ENCODE measurements around the gene GLIPR1L1.

GLIPR1L1 gene

DNA sequence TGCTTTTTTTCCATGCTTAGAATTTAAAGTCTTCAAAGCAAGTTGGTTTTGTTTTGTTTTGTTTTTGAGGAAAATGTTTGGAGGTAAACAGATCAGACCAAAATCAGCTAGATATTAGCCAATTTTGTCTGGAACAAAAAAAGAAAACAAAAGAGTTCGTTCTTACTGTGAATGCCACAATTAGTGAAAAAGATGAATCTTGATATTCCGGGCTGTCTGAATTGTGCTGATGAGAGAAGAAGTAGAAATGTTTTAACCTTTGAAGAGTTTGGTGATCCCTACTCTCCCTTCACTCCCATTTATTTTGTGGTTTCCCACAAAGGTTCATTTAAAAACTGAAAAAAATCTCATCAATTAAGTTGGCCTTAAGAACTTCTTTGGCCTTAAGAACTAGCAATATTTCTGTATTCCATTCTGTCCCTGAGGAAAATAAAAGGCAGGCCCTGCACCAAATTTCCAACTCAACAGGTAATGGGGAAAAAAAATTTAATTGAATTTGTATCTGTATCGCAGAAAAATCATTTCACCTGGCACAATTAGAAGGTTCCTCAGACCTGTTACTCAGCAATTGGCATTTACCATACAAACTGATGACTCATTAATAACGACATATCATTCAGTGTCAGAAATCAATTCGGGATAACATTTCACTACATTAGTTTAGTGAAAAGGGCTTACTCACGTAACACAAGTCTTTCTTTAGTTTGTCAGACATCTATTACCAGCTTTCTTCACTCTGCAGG lies 55.9 kb downstream of the GLIPR1L1 start:
- Histone ChIP-seq H3K14ac (ENCODE audit: low read length in 2 of 2) (no peak overlapping the region), H3K23ac (ENCODE audit: low read length in 2 of 2) (no peak overlapping the region), H3K9ac (ENCODE audit: low read length) (peak overlapping the region; percentile 99), H3K18ac (ENCODE audit: low read depth in 1 of 2, low read length in 2 of 2) (no peak overlapping the region), H4K8ac (ENCODE audit: low read length) (no peak overlapping the region), H3K4me3 (ENCODE audit: insufficient read depth in 1 of 2, low read depth in 1 of 2, low read length in 2 of 2) (peak overlapping the region in 1 of 2 experiments; percentile 85), H4K91ac (ENCODE audit: low read length) (no peak overlapping the region), H2AK5ac (ENCODE audit: low read length, severe bottlenecking) (no peak overlapping the region), H3K27me3 (ENCODE audit: control insufficient read depth in 1 of 2, insufficient read depth in 1 of 2, low read length in 2 of 2) (no peaks in the 10 kb centered on the region), H3K4me2 (ENCODE audit: low read length, poor library complexity, severe bottlenecking) (no peak overlapping the region), H2BK12ac (ENCODE audit: low read length in 2 of 2) (no peak overlapping the region), H2BK5ac (ENCODE audit: low read depth, low read length, poor library complexity, severe bottlenecking) (no peak overlapping the region), H2AFZ (ENCODE audit: low read depth, low read length) (no peak overlapping the region), H3K27ac (ENCODE audit: low read length, poor library complexity, severe bottlenecking) (no peak overlapping the region), H3K36me3 (ENCODE audit: control insufficient read depth in 1 of 2, insufficient read depth in 2 of 2, low read depth in 1 of 2, low read length in 2 of 2) (no peaks in the 10 kb centered on the region), H3K4me1 (ENCODE audit: control insufficient read depth, insufficient read depth, low read depth, low read length) (no peaks in the 10 kb centered on the region), H2BK120ac (ENCODE audit: low read depth, low read length) (no peak overlapping the region), H3K4ac (ENCODE audit: low read depth in 1 of 2, low read length in 2 of 2) (no peak overlapping the region), H2BK15ac (ENCODE audit: low read depth, poor library complexity, severe bottlenecking) (no peak overlapping the region), H3K79me1 (replicated peaks; ENCODE audit: low read length, poor library complexity, severe bottlenecking) (no peaks in the 10 kb centered on the region), H3K9me3 (ENCODE audit: control insufficient read depth, low read length) (no peaks in the 10 kb centered on the region)
- DNase-seq = no peak
- WGBS = 59% methylated on average over 4 of the region's 6 CpGs

DNA sequence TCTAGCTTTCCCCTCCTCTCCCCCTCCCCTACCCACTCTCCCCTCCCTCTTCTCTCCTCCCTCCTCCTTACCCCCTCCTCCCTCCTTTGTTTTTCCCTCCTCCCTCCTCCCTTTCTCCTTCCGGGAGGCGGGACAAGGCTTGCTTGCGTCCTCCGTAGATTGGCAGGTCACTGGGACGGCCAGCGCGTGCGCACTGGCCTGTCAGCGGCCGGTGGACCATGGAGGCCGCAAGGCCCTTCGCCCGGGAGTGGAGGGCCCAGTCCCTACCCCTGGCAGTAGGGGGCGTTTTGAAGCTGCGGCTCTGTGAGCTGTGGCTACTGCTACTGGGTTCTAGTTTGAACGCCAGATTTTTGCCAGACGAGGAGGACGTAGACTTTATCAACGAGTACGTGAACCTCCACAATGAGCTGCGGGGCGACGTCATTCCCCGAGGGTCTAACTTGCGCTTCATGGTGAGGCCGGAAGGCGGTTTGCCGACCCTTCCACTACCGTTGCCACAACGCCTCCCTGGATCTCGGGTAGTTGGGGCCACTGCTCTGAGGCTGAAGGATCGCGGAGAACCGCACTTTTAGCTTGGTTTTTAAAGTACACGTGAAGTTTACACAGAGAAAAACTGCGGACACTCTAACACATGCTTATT lies 56.5 kb downstream of the GLIPR1L1 start, which contains the start of gene GLIPR1L2:
TSS of gene GLIPR1L2 (plus strand) at position 191 of the 640 bp plus-strand sequence. CDS start at position 219, 28 bp downstream.
- Histone ChIP-seq H3K14ac (ENCODE audit: low read length in 2 of 2) (peak within 1 kb of the TSS in 1 of 2 experiments; percentile 75), H2BK15ac (ENCODE audit: low read depth, poor library complexity, severe bottlenecking) (no peak within 1 kb of the TSS), H4K91ac (ENCODE audit: low read length) (peak within 1 kb of the TSS; percentile 2), H3K9ac (ENCODE audit: low read length) (peak within 1 kb of the TSS; percentile 99), H3K27ac (ENCODE audit: low read length, poor library complexity, severe bottlenecking) (peak within 1 kb of the TSS; percentile 14), H4K8ac (ENCODE audit: low read length) (peak within 1 kb of the TSS; percentile 85), H3K4me2 (ENCODE audit: low read length, poor library complexity, severe bottlenecking) (peak within 1 kb of the TSS; percentile 2), H3K4me3 (ENCODE audit: insufficient read depth in 1 of 2, low read depth in 1 of 2, low read length in 2 of 2) (peak within 1 kb of the TSS; percentile 36 to 85), H2BK12ac (ENCODE audit: low read length in 2 of 2) (no peak within 1 kb of the TSS), H3K4me1 (ENCODE audit: control insufficient read depth, insufficient read depth, low read depth, low read length) (no peaks in the 10 kb centered on the region), H3K18ac (ENCODE audit: low read depth in 1 of 2, low read length in 2 of 2) (peak within 1 kb of the TSS; percentile 49 to 86), H2BK120ac (ENCODE audit: low read depth, low read length) (no peak within 1 kb of the TSS), H2BK5ac (ENCODE audit: low read depth, low read length, poor library complexity, severe bottlenecking) (no peak within 1 kb of the TSS), H2AK5ac (ENCODE audit: low read length, severe bottlenecking) (no peak within 1 kb of the TSS), H3K36me3 (ENCODE audit: control insufficient read depth in 1 of 2, insufficient read depth in 2 of 2, low read depth in 1 of 2, low read length in 2 of 2) (no peaks in the 10 kb centered on the region), H3K23ac (ENCODE audit: low read length in 2 of 2) (no peak within 1 kb of the TSS), H3K27me3 (ENCODE audit: control insufficient read depth in 1 of 2, insufficient read depth in 1 of 2, low read length in 2 of 2) (no peaks in the 10 kb centered on the region), H3K9me3 (ENCODE audit: control insufficient read depth, low read length) (no peaks in the 10 kb centered on the region), H3K4ac (ENCODE audit: low read depth in 1 of 2, low read length in 2 of 2) (no peak within 1 kb of the TSS), H2AFZ (ENCODE audit: low read depth, low read length) (peak within 1 kb of the TSS; percentile 83), H3K79me1 (replicated peaks; ENCODE audit: low read length, poor library complexity, severe bottlenecking) (no peaks in the 10 kb centered on the region)
- DNase-seq = peak; percentile 95
- under 1% methylated on average over 31 of the region's 36 CpGs for WGBS

DNA sequence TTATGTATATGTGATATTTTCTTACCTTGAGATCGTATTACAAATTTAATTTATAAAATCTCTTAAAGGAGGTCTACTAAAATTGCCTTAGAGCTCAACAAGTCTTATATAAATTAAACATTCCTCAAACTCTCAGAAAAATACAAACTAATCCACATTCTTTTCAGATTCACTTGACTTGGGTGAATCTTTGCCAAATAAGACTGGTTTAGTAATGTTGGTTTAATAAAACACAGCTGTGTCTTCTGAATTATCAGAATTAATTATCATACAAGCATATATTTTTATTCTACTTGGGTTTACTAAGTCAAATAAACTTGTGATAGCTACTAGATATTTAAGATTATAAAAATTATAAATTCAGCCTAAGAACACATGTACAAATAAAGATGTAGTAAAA lies 69.8 kb downstream of the GLIPR1L1 start:
- no peak overlapping the region for H2AK5ac ChIP-seq (ENCODE audit: low read length, severe bottlenecking)
- H3K4ac ChIP-seq (ENCODE audit: low read depth in 1 of 2, low read length in 2 of 2) = no peak overlapping the region
- H3K27me3 ChIP-seq (ENCODE audit: control insufficient read depth in 1 of 2, insufficient read depth in 1 of 2, low read length in 2 of 2) = no peaks in the 10 kb centered on the region
- no peak overlapping the region for H3K27ac ChIP-seq (ENCODE audit: low read length, poor library complexity, severe bottlenecking)
- H3K4me2 ChIP-seq (ENCODE audit: low read length, poor library complexity, severe bottlenecking) = no peak overlapping the region
- no peak overlapping the region for H3K9ac ChIP-seq (ENCODE audit: low read length)
- H3K36me3 ChIP-seq (ENCODE audit: control insufficient read depth in 1 of 2, insufficient read depth in 2 of 2, low read depth in 1 of 2, low read length in 2 of 2) = no peaks in the 10 kb centered on the region
- H3K4me1 ChIP-seq (ENCODE audit: control insufficient read depth, insufficient read depth, low read depth, low read length) = no peaks in the 10 kb centered on the region
- H3K14ac ChIP-seq (ENCODE audit: low read length in 2 of 2) = no peak overlapping the region
- no peaks in the 10 kb centered on the region for H3K79me1 ChIP-seq (replicated peaks; ENCODE audit: low read length, poor library complexity, severe bottlenecking)
- H3K4me3 ChIP-seq (ENCODE audit: insufficient read depth in 1 of 2, low read depth in 1 of 2, low read length in 2 of 2) = no peak overlapping the region
- H4K8ac ChIP-seq (ENCODE audit: low read length) = no peak overlapping the region
- DNase-seq = no peak
- no peak overlapping the region for H3K18ac ChIP-seq (ENCODE audit: low read depth in 1 of 2, low read length in 2 of 2)
- H4K91ac ChIP-seq (ENCODE audit: low read length) = no peak overlapping the region
- no peaks in the 10 kb centered on the region for H3K9me3 ChIP-seq (ENCODE audit: control insufficient read depth, low read length)
- WGBS = no CpG with 5 or more reads among the region's 1 CpG
- no peak overlapping the region for H2AFZ ChIP-seq (ENCODE audit: low read depth, low read length)
- no peak overlapping the region for H2BK120ac ChIP-seq (ENCODE audit: low read depth, low read length)
- H2BK12ac ChIP-seq (ENCODE audit: low read length in 2 of 2) = no peak overlapping the region
- no peak overlapping the region for H3K23ac ChIP-seq (ENCODE audit: low read length in 2 of 2)
- no peak overlapping the region for H2BK15ac ChIP-seq (ENCODE audit: low read depth, poor library complexity, severe bottlenecking)
- no peak overlapping the region for H2BK5ac ChIP-seq (ENCODE audit: low read depth, low read length, poor library complexity, severe bottlenecking)

DNA sequence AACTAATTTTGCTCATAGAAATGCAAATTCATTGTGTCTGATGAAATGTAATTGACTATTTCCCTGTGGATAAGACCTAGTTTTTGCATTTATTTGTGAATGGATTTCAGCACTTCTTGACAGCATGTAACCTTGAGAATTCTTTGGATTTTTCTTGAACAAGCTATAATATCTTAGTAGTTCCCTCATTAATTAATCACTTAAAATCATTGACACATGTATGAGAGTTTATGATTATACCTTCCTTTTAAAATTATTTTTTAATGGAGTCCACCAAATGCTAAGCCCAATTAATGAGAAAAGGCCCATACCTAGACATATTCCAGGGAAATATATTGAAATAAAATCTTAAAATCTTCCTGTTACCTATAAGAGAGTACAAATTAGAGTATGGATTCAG lies 73.2 kb downstream of the GLIPR1L1 start:
- Histone ChIP-seq H2BK12ac (ENCODE audit: low read length in 2 of 2) (no peak overlapping the region), H3K79me1 (replicated peaks; ENCODE audit: low read length, poor library complexity, severe bottlenecking) (no peaks in the 10 kb centered on the region), H4K8ac (ENCODE audit: low read length) (no peak overlapping the region), H3K4ac (ENCODE audit: low read depth in 1 of 2, low read length in 2 of 2) (no peak overlapping the region), H3K14ac (ENCODE audit: low read length in 2 of 2) (no peak overlapping the region), H2AFZ (ENCODE audit: low read depth, low read length) (no peak overlapping the region), H3K9me3 (ENCODE audit: control insufficient read depth, low read length) (no peaks in the 10 kb centered on the region), H3K18ac (ENCODE audit: low read depth in 1 of 2, low read length in 2 of 2) (no peak overlapping the region), H2BK15ac (ENCODE audit: low read depth, poor library complexity, severe bottlenecking) (no peak overlapping the region), H3K4me3 (ENCODE audit: insufficient read depth in 1 of 2, low read depth in 1 of 2, low read length in 2 of 2) (no peak overlapping the region), H3K9ac (ENCODE audit: low read length) (no peak overlapping the region), H3K4me2 (ENCODE audit: low read length, poor library complexity, severe bottlenecking) (no peak overlapping the region), H2AK5ac (ENCODE audit: low read length, severe bottlenecking) (no peak overlapping the region), H3K27ac (ENCODE audit: low read length, poor library complexity, severe bottlenecking) (no peak overlapping the region), H3K27me3 (ENCODE audit: control insufficient read depth in 1 of 2, insufficient read depth in 1 of 2, low read length in 2 of 2) (no peaks in the 10 kb centered on the region), H4K91ac (ENCODE audit: low read length) (no peak overlapping the region), H3K36me3 (ENCODE audit: control insufficient read depth in 1 of 2, insufficient read depth in 2 of 2, low read depth in 1 of 2, low read length in 2 of 2) (no peaks in the 10 kb centered on the region), H3K23ac (ENCODE audit: low read length in 2 of 2) (no peak overlapping the region), H2BK120ac (ENCODE audit: low read depth, low read length) (no peak overlapping the region), H3K4me1 (ENCODE audit: control insufficient read depth, insufficient read depth, low read depth, low read length) (no peaks in the 10 kb centered on the region), H2BK5ac (ENCODE audit: low read depth, low read length, poor library complexity, severe bottlenecking) (no peak overlapping the region)
- no peak for DNase-seq
